GM12878 (cell line): ENCODE measurements around the gene LDLRAD4. TPM values are rescaled to one million over a fixed set of nuclear protein-coding genes. Genes with fewer than 3 reads are reported as not detected.

ENCODE experiments used
- ATAC-seq: fragments of 200-7000 bp; cut with Tn5 transposase; 3 replicates; pipeline ENCODE4 v1.9.1; 2020; ENCODE audit warnings: mild to moderate bottlenecking, moderate library complexity
- BruUV-seq: library from RNA; stranded (reverse); fragments of 400-500 nt; replicated peaks from 2 replicates; lab custom pipeline; 2021; lab: Mats Ljungman, UMichigan
- CTCF ChIA-PET: fragments of 300-600 bp; sonication (Branson Sonifier 250); formaldehyde crosslinking; extraction: SDS; loops from one replicate; lab custom pipeline; 2021; ENCODE audit warnings: inconsistent platforms; lab: Yijun Ruan, JAX
- POLR2A ChIA-PET: fragments of 350-600 bp; formaldehyde crosslinking; extraction: SDS; loops from one replicate; lab custom pipeline; 2021; ENCODE audit warnings: inconsistent platforms; lab: Charles Lee
- RAD21 ChIA-PET: fragments of 300-600 bp; sonication (Branson Sonifier 250); formaldehyde crosslinking; loops from one replicate; lab custom pipeline; 2023; ENCODE audit warnings: antibody characterized with exemption; ENCODE audit not compliant: unreplicated experiment; lab: Charles Lee
- SMC1A ChIA-PET: fragments of 300-600 bp; sonication (Branson Sonifier 250); formaldehyde crosslinking; loops from one replicate; lab custom pipeline; 2023; ENCODE audit not compliant: unreplicated experiment, uncharacterized antibody; lab: Charles Lee
- DNase-seq: peaks from one replicate; pipeline ENCODE4 v3.0.0-alpha.2; 2011; ENCODE audit warnings: low read depth, low spot score
- FAIRE-seq: peaks from 3 replicates; lab custom pipeline; 2011; peaks lifted over from hg19 to GRCh38; lab: Jason Lieb, UNC
- H2AFZ ChIP-seq: 2 replicates; pipeline ENCODE4 v1.6.0; 2011; ENCODE audit warnings: low read depth, low read length, control low read depth; ENCODE audit not compliant: control insufficient read depth
- H3K27ac ChIP-seq: 2 replicates; pipeline ENCODE4 v1.5.1; 2011; ENCODE audit warnings: control low read depth; ENCODE audit not compliant: control insufficient read depth, insufficient read depth
- H3K27me3 ChIP-seq, 2 experiments: replicated peaks in 1 of 2; 2 replicates each; pipeline versions ENCODE4 v1.6.0 to v1.6.1; 2011; ENCODE audit warnings: low read length in 1 of 2; ENCODE audit not compliant: control insufficient read depth in 2 of 2, insufficient read depth in 2 of 2
- H3K36me3 ChIP-seq, 2 experiments: 2 replicates each; pipeline ENCODE4 v1.5.1; 2011; ENCODE audit warnings: low read length in 1 of 2; ENCODE audit not compliant: control insufficient read depth in 2 of 2, insufficient read depth in 2 of 2
- H3K4me1 ChIP-seq: 2 replicates; pipeline ENCODE4 v1.6.1; 2011; ENCODE audit warnings: mild to moderate bottlenecking, low read length, moderate library complexity, mixed read lengths; ENCODE audit not compliant: control insufficient read depth, insufficient read depth
- H3K4me2 ChIP-seq: 2 replicates; pipeline ENCODE4 v1.6.0; 2011; ENCODE audit warnings: control low read depth; ENCODE audit not compliant: control insufficient read depth, insufficient read depth
- H3K4me3 ChIP-seq: fragments of 200-600 bp; sonication (generic); 2 replicates; pipeline ENCODE4 v1.5.1; 2016
- H3K79me2 ChIP-seq: 2 replicates; pipeline ENCODE4 v1.6.0; 2011; ENCODE audit warnings: low read length; ENCODE audit not compliant: control insufficient read depth, insufficient read depth
- H3K9ac ChIP-seq: 2 replicates; pipeline ENCODE4 v1.8.0; 2011; ENCODE audit warnings: low read length, control low read depth, mixed read lengths; ENCODE audit not compliant: control insufficient read depth, insufficient read depth
- H3K9me3 ChIP-seq: replicated peaks from 3 replicates; pipeline ENCODE4 v1.5.1; 2011; ENCODE audit warnings: mild to moderate bottlenecking, low read length; ENCODE audit not compliant: control insufficient read depth, insufficient read depth
- H4K20me1 ChIP-seq: 2 replicates; pipeline ENCODE4 v1.6.0; 2011; ENCODE audit not compliant: control insufficient read depth, insufficient read depth
- ASH2L ChIP-seq: fragments of 300-600, 200-600 bp; sonication (generic); IDR thresholded peaks from 2 replicates; pipeline ENCODE4 v1.6.1; 2017; ENCODE audit warnings: low read depth, mild to moderate bottlenecking, borderline replicate concordance
- BCLAF1 ChIP-seq: fragments of 450-650 bp; IDR thresholded peaks from 2 replicates; pipeline ENCODE4 v1.6.1; 2017; ENCODE audit warnings: antibody characterized with exemption, mild to moderate bottlenecking, moderate library complexity
- CBX5 ChIP-seq: sonication (generic); IDR thresholded peaks from 2 replicates; pipeline ENCODE4 v1.6.1; 2016; ENCODE audit warnings: low read depth, moderate library complexity, mild to moderate bottlenecking, inconsistent platforms
- ETV6 ChIP-seq, 2 experiments: fragments of 450-650 bp in 1 of 2; IDR thresholded peaks in 1 of 2; conservative IDR thresholded peaks in 1 of 2; 2 replicates each; pipeline ENCODE4 v1.6.1; 2014; ENCODE audit warnings: antibody characterized with exemption in 1 of 2, borderline replicate concordance in 1 of 2, low read depth in 1 of 2, mild to moderate bottlenecking in 1 of 2, moderate library complexity in 1 of 2
- EZH2 ChIP-seq: IDR thresholded peaks from 2 replicates; pipeline ENCODE4 v1.6.1; 2012; ENCODE audit warnings: low read depth, mild to moderate bottlenecking, control low read depth, inconsistent platforms, low read length, borderline replicate concordance; ENCODE audit not compliant: control insufficient read depth
- MLLT1 ChIP-seq: fragments of 450-650 bp; IDR thresholded peaks from 2 replicates; pipeline ENCODE4 v1.6.1; 2016; ENCODE audit warnings: mild to moderate bottlenecking
- MYB ChIP-seq: fragments of 150-350 bp; IDR thresholded peaks from 2 replicates; pipeline ENCODE4 v1.6.1; 2014; ENCODE audit warnings: mild to moderate bottlenecking, low read depth, low read length, borderline replicate concordance
- MYC ChIP-seq: IDR thresholded peaks from 2 replicates; pipeline ENCODE4 v1.6.1; 2011; ENCODE audit warnings: mild to moderate bottlenecking, low read length, moderate library complexity, inconsistent platforms; ENCODE audit not compliant: insufficient read depth, insufficient replicate concordance, insufficient read length, severe bottlenecking
- RB1 ChIP-seq: fragments of 450-650 bp; formaldehyde crosslinking; IDR thresholded peaks from 2 replicates; pipeline ENCODE4 v1.6.1; 2017; ENCODE audit warnings: mild to moderate bottlenecking, borderline replicate concordance
- SREBF1 ChIP-seq: IDR thresholded peaks from 2 replicates; pipeline ENCODE4 v1.6.1; 2012; ENCODE audit warnings: mild to moderate bottlenecking, low read length
- TCF7 ChIP-seq: IDR thresholded peaks from 2 replicates; pipeline ENCODE4 v1.6.1; 2014; ENCODE audit warnings: antibody characterized with exemption, borderline replicate concordance
- YBX1 ChIP-seq: fragments of 450-650 bp; IDR thresholded peaks from 2 replicates; pipeline ENCODE4 v1.6.1; 2016; ENCODE audit warnings: antibody characterized with exemption
- ZBED1 ChIP-seq: IDR thresholded peaks from 2 replicates; pipeline ENCODE4 v1.6.1; 2016; ENCODE audit warnings: borderline replicate concordance
- ZNF24 ChIP-seq: fragments of 450-650 bp; IDR thresholded peaks from 2 replicates; pipeline ENCODE4 v1.6.1; 2017; ENCODE audit warnings: antibody characterized with exemption, mild to moderate bottlenecking
- ZNF384 ChIP-seq: IDR thresholded peaks from 2 replicates; pipeline ENCODE4 v1.6.1; 2012; ENCODE audit warnings: low read depth, mild to moderate bottlenecking, low read length, improper control_type of control experiment, borderline replicate concordance
- WGBS: methylation state at CpG from one replicate; pipeline ENCODE4 v1.1.6; 2016; ENCODE audit warnings: low lambda C conversion rate; ENCODE audit not compliant: insufficient replicate concordance, insufficient coverage; ENCODE audit errors: missing lambda C conversion rate; 5-methylcytosine and 5-hydroxymethylcytosine counted together
- in situ Hi-C: fragments of 300-500 bp; cut with MboI; formaldehyde crosslinking; loops from 9 replicates; pipeline ENCODE4 v1.14.3; 2018; ENCODE audit warnings: mixed read lengths
- intact Hi-C: fragments of 100-400 bp; cut with micrococcal nuclease; formaldehyde crosslinking; loops from one replicate; pipeline ENCODE4 v1.14.2; 2022; ENCODE audit not compliant: unreplicated experiment
- polyA plus RNA-seq, 11 experiments: library from polyadenylated mRNA; depleted of rRNA in 4 of 11; unstranded in 6 of 11; stranded (reverse) in 5 of 11; fragments of >200 nt; fragmentation: Nextera tagmentation in 4 of 11; fragmentation: Illumina TruSeq in 1 of 11; extraction: Ambion mirVana in 4 of 11; extraction: Trizol in 1 of 11; gene quantifications; 1 replicate in 1 of 11; 2 replicates in 10 of 11; pipeline versions ENCODE4 v1.2.1 to v1.2.3, GENCODE V29; 2011 to 2016; ENCODE audit warnings: inconsistent platforms in 2 of 11, missing spikeins in 2 of 11, low read depth in 1 of 11
- total RNA-seq, 4 experiments: library from RNA; depleted of rRNA in 3 of 4; stranded (reverse); fragments of >200 nt in 3 of 4; fragmentation: Illumina TruSeq in 1 of 4; extraction: Trizol in 1 of 4; gene quantifications; 2 replicates each; pipeline versions ENCODE4 v1.2.1 to v1.2.3, GENCODE V29; 2013 to 2021

The LDLRAD4 gene
- total and polyA plus RNA-seq, 10 of the 15 experiments (the other 5 are each of a cell fraction or from before 2014, with no cell fraction given), result 2.7 to 16.8 (median 11.2) TPM

GRCh38 chr18:13453714-13454113 lies 235.2 kb downstream of the LDLRAD4 start (continued):
- TF ChIP-seq BCLAF1 (no peak), ASH2L (no peak)

- POLR2A ChIA-PET, result no interaction called here
- Histone ChIP-seq H4K20me1 (no peaks in the 10 kb centered on the region), H2AFZ (no peak overlapping the region), H3K9ac (no peak overlapping the region), H3K4me2 (no peak overlapping the region), H3K4me1 (peaks cover 30% of the 10 kb centered on the region), H3K79me2 (no peaks in the 10 kb centered on the region), H3K9me3 (peaks cover 3% of the 10 kb centered on the region; the same call in 2 of the 3 replicates), H3K4me3 (no peak overlapping the region), H3K36me3 (no peaks in the 10 kb centered on the region), H3K27ac (no peak overlapping the region), H3K27me3 (no peaks in the 10 kb centered on the region; a peak in 2 of 4 replicates)
- DNase-seq, result no peak
- RAD21 ChIA-PET, result no interaction called here
- intact Hi-C loops (no loop called here), in situ Hi-C loops (no loop called here)
- no peak for FAIRE-seq
- BruUV-seq, result no TSS peak
- ATAC-seq, result no peak
- WGBS, result 74% methylated on average over 12 of the region's 12 CpGs
- SMC1A ChIA-PET, result no interaction called here
- CTCF ChIA-PET, result no interaction called here
- TF ChIP-seq ASH2L (no peak), ZNF24 (no peak), TCF7 (no peak), YBX1 (no peak), MLLT1 (no peak), MYB (no peak), MYC (no peak), ZBED1 (no peak), EZH2 (no peak), ETV6 (conservative IDR thresholded peaks at IDR 0.05 in 1 of 2, IDR thresholded peaks at IDR 0.05 in 1 of 2; ENCODE audit: borderline replicate concordance in 1 of 2, low read depth in 1 of 2) (no peak), ZNF384 (no peak), CBX5 (no peak), SREBF1 (no peak), RB1 (no peak)
Observed at GRCh38 chr18:13454363-13455150, 236.0 kb downstream of the LDLRAD4 start.
